Right ventricle myocardium inferior (tissue), 1 donor: ENCODE measurements around the gene ZFAND3. TPM values are rescaled to one million over a fixed set of nuclear protein-coding genes. Genes with fewer than 3 reads are reported as not detected.

Experiments
- ATAC-seq: fragments of 200-7000 bp; cut with Tn5 transposase; one replicate; pipeline ENCODE4 v1.9.1; 2020; ENCODE audit warnings: mild to moderate bottlenecking, moderate library complexity
- DNase-seq: peaks from one replicate; pipeline ENCODE4 v3.0.0; 2021; ENCODE audit errors: missing footprints
- intact Hi-C: fragments of 100-400 bp; cut with DNase I; formaldehyde crosslinking; loops from one replicate; pipeline ENCODE4 v1.11.0; 2022
- total RNA-seq: library from RNA; stranded (reverse); fragmentation: NEBNext Ultra II Directional; extraction: Animal tissue kit (Norgen Biotek cat#: 25700); gene quantifications from one replicate; pipeline ENCODE4 v1.2.1, GENCODE V29; 2021
- donor health status: DM: no; HTN: yes; CAD: no; lungs with severe emphysema.

The ZFAND3 gene
- total RNA-seq, 1 donor from 2014 or later: 84.1 TPM

DNA sequence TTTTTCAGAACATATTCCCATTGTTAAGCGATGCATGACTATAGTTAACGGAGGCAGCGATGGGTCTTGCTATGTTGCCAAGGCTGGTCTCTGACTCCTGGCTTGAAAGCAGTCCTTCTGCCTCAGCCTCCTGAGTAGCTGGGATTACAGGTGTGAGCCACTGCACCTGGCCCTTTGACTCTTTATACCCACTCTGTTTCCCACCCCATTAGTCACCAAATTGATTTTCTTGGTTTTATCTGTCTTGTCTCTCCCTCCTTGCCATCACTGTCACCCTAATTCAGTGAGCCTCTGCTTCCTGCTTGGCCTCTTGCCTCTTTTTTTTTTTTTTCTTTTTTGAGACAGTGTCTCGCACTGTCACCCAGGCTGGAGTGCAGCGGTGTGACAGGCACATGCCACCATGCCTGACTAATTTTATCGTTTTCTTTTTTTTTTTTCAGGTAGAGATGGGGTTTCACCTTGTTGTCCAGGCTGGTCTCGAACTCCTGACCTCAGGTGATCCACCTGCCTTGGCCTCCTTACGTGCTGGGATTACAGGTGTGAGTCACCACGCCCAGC, 31.3 kb downstream of the ZFAND3 start:
- ATAC-seq: no peak
- DNase-seq: no peak
- intact Hi-C loops: no loop called here

DNA sequence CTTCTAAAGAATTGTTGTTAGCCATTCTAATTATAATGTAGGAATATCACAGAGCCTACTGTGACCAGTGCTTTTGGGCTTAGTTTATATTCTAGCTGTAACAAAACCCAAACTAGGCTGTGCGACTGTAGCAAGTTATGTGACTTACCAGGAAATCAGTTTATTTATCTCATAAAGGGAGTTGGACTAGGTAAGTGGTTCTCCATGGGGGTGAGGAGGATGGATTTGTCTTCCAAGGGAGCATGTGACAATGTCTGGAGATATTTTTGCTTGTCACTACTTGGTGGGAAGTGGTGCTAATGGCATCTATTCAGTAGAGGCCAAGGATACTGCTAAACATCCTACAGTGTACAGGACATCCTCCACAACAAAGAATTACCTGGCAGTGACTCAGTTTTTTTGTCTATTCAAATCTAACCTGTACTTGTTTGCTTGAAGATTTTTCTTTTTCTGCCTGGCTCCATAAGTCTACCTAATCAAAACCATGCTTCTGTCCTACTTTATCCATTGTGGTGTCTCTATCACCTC, 32.5 kb downstream of the ZFAND3 start:
- no peak for DNase-seq
- ATAC-seq: no peak
- intact Hi-C loops: no loop called here

DNA sequence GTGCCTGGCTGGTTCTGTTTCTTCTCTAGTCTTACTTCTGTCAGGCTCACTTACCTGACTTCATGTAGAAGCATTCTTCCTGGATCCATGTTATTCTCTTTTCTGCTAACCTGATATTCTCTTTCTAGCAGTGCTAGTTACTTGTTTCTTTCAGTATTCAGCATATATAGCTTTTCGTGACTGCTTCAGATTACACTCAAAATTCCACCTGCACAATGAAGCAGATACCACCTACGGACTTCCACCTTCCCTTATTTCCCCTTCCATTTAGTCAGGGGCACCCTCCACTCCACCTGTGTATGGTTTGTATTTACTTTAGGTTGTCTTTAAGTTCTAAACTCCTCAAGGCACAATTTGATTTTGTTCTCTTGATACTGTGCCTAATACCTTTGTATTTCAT, 36.8 kb downstream of the ZFAND3 start:
- ATAC-seq (no peak), DNase-seq (no peak)
- intact Hi-C loops: no loop called here

DNA sequence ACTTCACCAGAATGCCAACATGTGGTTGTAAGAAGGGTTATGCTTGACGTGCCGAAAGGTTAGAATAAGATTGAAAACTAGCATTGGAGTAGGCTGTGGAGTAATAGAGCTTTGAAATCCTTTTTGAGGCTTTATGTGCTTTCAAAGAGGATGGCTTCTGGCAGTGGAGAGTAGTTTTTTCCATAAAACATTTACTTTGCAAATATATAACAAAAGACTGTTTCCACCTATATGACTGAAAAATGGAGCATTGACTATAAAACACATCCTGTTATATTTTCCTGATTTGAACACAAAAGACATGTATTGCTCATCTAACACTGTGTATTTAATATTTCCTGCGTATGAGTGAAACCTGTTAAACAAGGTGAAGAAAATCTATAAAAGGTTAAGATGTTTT, 38.8 kb downstream of the ZFAND3 start:
- intact Hi-C loops: no loop called here
- ATAC-seq: no peak
- no peak for DNase-seq

DNA sequence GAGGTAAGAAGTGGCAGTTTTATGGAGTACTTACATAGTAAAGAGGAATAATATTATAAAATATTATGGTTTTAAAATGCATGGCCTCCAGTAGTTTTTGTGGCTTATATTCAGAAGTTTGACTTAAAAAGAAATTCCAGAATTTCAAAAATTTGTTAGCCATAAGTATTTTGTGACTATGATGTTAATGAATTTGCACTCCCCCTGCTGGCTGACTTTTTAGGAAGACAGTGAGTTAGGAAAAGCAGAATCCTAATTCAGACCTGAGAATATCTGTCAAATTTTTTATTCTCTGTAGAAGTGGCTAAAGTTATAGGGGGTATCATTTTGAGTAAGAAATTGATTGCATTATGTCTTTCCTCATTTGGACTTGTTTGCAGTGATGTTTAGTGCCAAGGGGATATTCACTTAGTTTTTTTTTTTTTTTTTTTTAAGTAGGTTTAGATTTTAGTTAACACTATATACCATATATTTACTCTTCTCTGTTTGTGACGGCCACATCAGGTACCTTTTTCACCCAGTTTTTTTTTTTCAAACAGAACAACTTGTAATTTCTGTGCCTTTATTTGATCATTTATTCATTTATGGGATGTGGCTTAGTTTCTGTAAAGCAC, 40.8 kb downstream of the ZFAND3 start:
- intact Hi-C loops: loop anchor here (5.0 kb wide), 1 partner anchor 68 kb away; no protein-coding TSS in a partner anchor
- DNase-seq (no peak), ATAC-seq (no peak)

DNA sequence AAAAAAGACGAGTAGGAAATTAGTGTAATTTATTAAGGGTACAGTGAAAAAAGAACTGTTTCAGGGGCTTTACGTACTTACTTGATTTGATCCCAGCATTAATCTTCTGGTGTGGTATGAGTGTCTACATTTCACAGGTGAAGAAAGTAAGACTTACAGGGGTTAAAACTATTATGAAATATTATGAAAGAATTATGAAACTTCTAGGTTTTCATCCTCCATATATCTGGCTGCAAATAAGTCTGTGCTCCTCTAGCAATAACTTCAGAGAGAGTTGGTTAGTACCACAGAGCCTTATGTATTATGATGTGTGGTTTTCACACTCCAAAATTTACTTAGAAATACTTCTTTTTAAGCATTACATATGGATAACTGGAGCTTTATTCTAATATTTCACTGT, 41.9 kb downstream of the ZFAND3 start:
- no peak for DNase-seq
- ATAC-seq: no peak
- intact Hi-C loops: loop anchor here (5.0 kb wide), 1 partner anchor 69 kb away; no protein-coding TSS in a partner anchor

DNA sequence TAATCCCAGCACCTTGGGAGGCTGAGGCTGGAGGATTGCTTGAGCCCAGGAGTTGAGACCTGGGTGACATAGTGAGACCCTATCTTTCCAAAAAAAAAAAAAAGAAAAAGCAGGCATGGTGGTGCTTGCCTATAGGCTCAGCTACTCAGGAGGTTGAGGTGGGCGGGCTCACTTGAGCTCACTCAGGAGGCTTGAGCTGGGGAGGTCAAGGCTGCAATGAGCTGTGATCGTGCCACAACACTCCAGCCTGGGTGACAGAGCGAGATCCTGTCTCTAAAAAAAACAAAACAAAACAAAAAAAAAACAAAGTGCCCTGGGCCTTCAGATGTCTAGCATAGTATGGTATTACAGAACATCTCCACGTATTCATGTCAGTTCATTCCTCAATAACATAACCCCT, 42.9 kb downstream of the ZFAND3 start:
- ATAC-seq (no peak), DNase-seq (no peak)
- intact Hi-C loops: loop anchor here (5.0 kb wide), 1 partner anchor 70 kb away; no protein-coding TSS in a partner anchor

DNA sequence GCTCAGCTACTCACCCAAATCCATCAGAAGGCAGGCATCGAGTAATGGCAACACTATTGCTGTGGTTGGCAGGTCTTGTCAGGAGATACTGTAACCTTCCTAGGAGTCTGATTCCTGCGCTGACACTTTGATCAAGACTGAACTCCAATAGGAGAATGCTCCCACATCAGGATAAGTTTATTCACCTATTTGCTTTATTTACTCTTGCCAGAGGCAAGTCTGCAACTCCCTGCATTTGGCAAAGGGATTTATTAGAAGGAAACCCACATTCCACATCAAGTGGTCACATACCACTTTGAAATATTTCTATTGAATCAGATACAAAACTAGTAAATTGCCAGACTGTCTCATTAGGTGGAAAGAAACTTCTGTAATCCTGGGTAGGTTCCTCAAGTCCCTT, 43.5 kb downstream of the ZFAND3 start:
- DNase-seq (no peak), ATAC-seq (no peak)
- intact Hi-C loops: loop anchor here (5.0 kb wide), 1 partner anchor 71 kb away; no protein-coding TSS in a partner anchor

DNA sequence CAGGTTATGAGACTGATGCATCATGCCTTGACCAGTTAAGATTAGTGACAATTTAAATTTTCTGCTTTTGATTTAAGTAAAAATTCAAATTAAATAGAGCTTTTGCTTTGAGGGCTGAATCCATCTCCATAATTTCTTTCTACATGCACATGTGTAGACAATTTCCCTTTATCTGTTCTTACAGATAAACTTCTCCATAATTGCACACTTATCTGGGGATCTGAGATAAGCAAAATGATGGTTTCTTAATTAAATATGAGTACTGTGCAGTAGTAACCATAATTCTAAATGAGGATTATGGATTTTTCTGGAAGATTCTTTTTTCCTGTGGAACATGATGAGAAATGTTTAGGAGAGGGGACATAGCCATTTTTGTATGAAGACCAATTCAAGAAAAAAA, 44.7 kb downstream of the ZFAND3 start:
- no peak for ATAC-seq
- intact Hi-C loops: loop anchor here (5.0 kb wide), 1 partner anchor 72 kb away; no protein-coding TSS in a partner anchor

DNA sequence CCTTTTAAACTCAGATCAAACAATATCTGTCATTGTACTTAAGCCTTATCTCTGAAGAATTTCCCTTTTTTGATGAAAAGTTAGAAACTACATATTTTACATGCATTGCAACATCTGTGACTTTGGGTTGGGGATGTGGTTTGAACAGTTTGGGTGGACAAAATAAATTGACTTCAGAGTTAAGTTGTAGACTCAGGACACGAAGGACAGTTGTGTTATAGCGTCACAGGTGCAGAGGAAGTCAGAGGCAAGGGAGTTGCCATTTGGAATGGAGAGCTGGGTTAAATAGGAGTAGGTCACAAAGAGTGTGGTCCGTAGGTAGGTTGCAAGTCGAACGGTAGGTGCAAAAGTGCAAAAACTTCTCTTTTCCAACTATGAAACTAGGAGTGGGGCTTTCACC, 46.0 kb downstream of the ZFAND3 start:
- ATAC-seq: no peak

More for the DNA sequence above, 44.7 kb downstream of the ZFAND3 start:
- no peak for DNase-seq

DNA sequence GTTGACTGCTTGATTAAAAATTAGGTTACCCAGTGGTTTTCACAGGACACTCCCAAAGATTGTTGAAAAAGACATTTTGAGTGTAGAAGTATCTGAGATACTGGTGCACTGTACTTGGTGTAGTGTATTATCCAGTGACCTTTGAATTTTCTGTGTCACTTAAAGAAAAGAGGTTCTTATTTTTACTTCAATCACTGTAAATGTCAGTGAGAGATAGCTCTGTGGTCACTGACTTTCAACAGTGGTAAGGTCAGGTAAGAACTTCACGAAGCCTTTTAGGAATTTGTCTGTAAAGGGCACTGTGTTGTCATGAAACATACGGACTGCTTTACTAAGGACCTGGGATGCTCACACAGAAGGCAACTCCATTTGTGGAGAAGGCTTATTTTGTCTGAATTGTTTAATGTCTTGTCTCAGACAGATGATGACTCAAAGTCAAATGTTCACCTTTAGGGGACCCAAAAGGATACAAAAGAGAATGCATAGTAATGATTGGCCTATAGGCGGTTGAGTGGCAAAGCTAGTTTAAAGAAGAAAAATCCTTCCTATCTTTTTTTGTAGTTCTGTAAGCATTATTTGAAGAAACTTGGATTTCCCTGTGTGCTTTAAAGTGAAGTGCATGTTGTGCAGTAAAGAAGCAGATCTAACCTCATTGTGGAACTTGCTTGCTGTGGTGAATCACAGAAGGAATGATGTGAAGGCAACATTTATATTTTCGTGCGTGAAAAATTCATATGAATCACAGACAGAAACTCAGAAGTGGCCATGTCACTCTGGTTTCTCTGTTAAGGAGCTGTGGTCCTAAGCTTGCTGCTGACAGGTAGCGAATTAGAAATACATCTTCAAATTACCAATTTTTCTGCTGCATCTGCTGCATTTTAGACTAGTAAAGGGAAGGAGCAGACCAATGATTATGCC, 47.3 kb downstream of the ZFAND3 start:
- intact Hi-C loops: no loop called here
- ATAC-seq: no peak
- no peak for DNase-seq

More for the DNA sequence above, 46.0 kb downstream of the ZFAND3 start:
- DNase-seq: no peak
- intact Hi-C loops: no loop called here

DNA sequence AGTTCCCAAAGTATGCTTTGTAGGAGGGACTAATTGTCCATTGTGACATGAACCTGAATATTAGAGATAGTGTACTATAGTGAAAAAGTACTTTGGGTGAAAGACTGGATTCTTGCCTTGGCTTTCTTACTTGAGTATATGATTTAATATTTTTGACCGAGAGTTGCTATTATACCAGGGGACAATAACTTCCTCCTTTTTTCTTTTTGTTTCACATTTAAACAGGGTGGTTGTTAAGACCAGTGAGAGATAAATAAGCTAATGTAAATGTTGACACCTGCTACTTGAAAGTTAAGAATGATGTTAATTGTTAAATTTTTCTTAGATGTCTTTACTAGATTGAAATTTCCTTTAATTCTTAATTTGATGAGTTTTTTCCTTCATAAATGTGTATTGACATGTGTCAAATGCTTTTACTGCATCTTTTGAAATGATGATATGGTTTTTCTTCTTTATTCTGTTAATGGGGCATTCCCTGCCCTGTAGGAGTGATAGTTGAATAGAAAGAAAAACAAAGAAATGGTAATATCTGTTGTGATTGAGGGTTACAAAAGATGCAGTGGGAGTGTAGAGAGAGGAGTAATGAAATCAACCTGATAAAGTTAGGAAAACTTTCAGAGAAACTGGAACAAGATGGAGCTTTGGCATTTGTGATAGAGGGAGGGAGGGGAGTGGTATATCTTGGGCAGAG, 48.4 kb downstream of the ZFAND3 start:
- DNase-seq (no peak), ATAC-seq (no peak)
- intact Hi-C loops: no loop called here

DNA sequence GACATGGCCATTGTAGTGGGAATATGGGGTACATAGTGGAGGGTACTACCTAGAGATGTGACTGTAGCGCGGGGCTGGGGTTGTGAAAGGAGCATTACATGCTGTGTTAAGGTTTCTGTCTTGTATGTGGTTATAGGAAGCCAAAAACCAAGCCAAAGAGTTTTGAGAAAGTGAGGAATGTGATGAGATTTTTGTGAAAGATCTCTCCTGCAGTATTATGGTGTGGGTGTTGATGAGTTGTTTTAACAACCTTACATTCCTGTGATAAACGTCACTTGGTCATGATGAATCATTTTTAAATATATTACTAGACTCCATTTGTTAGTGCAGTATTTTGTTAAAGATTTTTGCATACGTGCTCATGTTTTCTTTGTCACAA, 48.9 kb downstream of the ZFAND3 start:
- ATAC-seq (no peak), DNase-seq (no peak)
- intact Hi-C loops: no loop called here

DNA sequence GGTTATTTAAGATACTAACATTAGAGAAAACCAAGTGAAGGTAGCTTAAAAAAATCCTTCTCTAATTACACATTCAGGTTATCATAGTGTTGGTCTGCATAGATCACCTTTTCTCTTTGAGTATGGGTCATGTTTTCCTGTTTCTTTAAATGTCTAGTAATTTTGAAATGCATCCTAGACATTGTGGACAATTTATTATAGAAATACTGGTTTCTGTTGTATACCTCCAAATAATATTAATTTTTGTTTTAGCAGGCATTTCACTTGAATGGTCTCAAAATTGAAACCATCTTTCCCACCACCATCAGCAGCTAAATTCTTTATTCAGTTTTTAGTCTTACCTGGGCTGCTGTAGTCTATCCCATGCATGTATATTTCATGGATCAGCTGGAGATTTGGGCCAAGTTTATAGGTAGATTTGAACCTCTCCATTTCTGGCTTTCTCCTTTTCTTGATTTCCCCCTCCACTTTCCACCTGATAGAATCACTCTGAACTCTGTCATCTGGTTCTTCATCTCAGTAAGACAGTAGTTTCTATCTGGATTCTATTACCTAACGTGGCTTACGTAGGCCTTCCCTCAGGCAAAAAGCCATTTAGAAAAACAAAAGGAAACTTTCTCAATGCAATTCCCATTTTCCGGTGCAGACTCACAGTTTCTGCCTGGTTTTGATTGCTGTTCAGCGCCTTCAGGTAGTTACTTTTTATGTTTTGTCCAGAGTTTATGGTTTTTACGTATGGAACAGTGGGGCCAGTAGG, 52.3 kb downstream of the ZFAND3 start:
- no peak for ATAC-seq
- intact Hi-C loops: no loop called here
- no peak for DNase-seq

DNA sequence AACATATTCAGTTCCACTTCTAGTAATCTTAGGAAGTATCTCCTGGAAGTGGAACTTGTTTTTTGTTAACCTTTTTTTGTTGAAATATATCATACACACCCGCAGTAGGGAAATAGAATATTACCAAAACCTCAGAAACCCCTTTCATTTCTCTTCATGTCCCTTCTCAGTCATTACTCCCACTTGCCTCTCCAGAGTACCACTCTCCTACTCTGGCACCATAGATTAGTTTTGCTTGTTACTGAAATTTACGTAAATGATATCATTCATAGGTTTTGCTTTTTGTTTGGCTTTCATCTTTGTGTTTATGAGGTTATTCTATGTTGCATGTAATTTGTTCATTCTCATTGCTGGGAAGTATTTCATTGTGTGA, 52.8 kb downstream of the ZFAND3 start:
- ATAC-seq (no peak), DNase-seq (no peak)
- intact Hi-C loops: no loop called here

DNA sequence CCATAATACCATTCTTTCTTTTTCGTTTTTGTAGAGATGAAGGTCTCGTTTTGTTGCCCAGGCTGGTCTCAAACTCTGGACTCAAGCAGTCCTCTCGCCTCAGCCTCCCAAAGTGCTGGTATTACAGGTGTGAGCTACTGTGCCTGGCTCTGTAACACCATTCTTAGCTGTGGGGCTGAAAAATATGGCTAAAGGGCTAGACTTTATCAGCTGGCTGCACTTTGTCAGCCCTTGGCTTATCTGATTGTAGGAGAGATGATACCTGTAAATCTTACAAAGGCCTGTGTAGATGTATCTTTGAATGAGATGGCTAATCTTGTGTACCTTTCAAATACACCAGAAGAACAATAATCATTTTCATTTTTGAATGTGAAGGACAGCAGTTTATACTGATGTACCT, 55.2 kb downstream of the ZFAND3 start:
- no peak for ATAC-seq
- intact Hi-C loops: no loop called here
- no peak for DNase-seq

DNA sequence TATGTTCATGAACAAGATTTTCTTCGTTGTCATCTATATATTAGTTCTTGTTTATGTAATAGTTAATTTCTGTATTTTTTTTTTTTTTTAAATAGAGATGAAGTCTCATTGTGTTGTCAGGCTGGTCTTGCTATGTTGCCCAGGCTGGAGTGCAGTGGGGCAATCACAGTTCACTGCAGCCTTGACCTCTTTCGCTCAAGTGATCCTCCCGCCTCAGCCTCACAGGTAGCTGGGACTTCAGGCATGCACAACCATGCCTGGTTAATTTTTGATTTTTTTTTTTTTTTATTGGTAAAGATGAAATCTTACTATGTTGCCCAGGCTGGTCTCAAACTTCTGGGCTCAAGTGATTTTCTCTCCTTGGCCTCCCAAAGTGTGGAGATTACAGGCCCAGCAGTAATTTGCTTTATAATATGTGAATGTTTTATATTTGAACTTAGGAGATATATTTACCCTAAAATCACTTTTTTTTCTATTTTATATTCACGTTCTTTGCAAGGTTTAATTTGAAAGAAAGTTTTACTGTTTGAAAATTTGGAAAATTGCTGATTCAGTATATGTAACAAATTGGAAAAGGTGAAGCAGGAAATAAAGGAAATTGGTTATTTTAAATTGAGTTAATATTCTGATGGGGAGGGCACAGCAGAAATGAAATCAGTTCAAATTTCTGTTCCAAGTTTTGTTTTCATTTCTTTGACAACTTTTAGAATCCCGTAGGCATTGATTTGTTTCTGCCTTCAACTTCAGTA, 56.2 kb downstream of the ZFAND3 start:
- intact Hi-C loops: no loop called here
- no peak for ATAC-seq
- DNase-seq: no peak

DNA sequence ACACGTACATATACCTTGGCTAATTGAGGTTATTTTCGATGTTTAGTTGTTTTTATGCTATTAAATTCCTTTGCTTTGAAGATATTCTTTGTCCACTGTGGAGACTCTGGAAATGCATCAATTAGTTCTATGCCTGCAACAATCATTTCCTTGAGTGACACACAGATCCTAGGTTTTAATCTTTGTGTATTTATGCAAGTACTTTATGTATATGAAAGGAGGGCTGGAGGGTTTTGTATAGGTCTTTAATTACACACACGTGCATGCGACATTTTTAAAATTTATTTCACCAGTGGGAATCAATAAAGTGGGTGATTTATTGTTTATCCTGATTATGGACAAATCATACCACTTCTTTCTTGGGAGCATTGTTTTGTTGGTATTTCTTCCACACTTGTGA, 57.3 kb downstream of the ZFAND3 start:
- ATAC-seq (no peak), DNase-seq (no peak)
- intact Hi-C loops: no loop called here
